Lung (tissue), 12 donors: Measurements from ENCODE around the gene LYRM7. TPM values are rescaled to one million over a fixed set of nuclear protein-coding genes. Genes with fewer than 3 reads are reported as not detected.

Experiments used
- ATAC-seq: fragments of 200-7000 bp; cut with Tn5 transposase; one replicate; pipeline ENCODE4 v1.9.1; 2020; ENCODE audit warnings: moderate number of reproducible peaks; ENCODE audit not compliant: insufficient read depth, low FRiP score
- DNase-seq, 3 donors: peaks; one replicate each; pipeline ENCODE4 v3.0.0-alpha.2; 2013 to 2017
- H3K27ac ChIP-seq, 2 donors: one replicate each; pipeline ENCODE4 v1.5.1; 2013; ENCODE audit warnings: mild to moderate bottlenecking in 2 of 2, moderate library complexity in 2 of 2, control low read depth in 1 of 2, inconsistent platforms in 1 of 2, low read depth in 1 of 2, low read length in 1 of 2
- H3K27me3 ChIP-seq, 3 donors: one replicate each; pipeline ENCODE4 v1.5.1; 2013; ENCODE audit warnings: low read length in 2 of 3; ENCODE audit not compliant: control insufficient read depth in 3 of 3, insufficient read depth in 3 of 3
- H3K36me3 ChIP-seq, 4 donors: one replicate each; pipeline ENCODE4 v1.5.1; 2013; ENCODE audit warnings: low read length in 4 of 4, mild to moderate bottlenecking in 1 of 4, moderate library complexity in 1 of 4; ENCODE audit not compliant: control insufficient read depth in 4 of 4, insufficient read depth in 4 of 4
- H3K4me1 ChIP-seq, 5 donors: one replicate each; pipeline ENCODE4 v1.5.1; 2013; ENCODE audit warnings: low read length in 5 of 5, mild to moderate bottlenecking in 2 of 5, moderate library complexity in 1 of 5; ENCODE audit not compliant: control insufficient read depth in 5 of 5, insufficient read depth in 5 of 5
- H3K4me3 ChIP-seq: one replicate; pipeline ENCODE4 v1.5.1; 2013; ENCODE audit warnings: mild to moderate bottlenecking, control low read depth, moderate library complexity
- H3K9ac ChIP-seq, 2 donors: one replicate each; pipeline ENCODE4 v1.5.1; 2013; ENCODE audit warnings: low read length in 2 of 2, control low read depth in 1 of 2; ENCODE audit not compliant: insufficient read depth in 1 of 2
- H3K9me3 ChIP-seq, 4 donors: one replicate each; pipeline ENCODE4 v1.5.1; 2013; ENCODE audit warnings: low read length in 3 of 4, mild to moderate bottlenecking in 1 of 4, moderate library complexity in 1 of 4; ENCODE audit not compliant: control insufficient read depth in 4 of 4, insufficient read depth in 3 of 4
- WGBS, 2 donors: extraction: QIAGEN DNeasy Blood & Tissue Kit; methylation state at CpG; one replicate each; pipeline ENCODE4 v1.1.7; 2013; 5-methylcytosine and 5-hydroxymethylcytosine counted together
- polyA plus RNA-seq, 2 donors: library from polyadenylated mRNA; stranded (reverse); fragments of 200-250 nt; gene quantifications; one replicate each; pipeline ENCODE4 v1.2.1, GENCODE V29; 2013
- total RNA-seq, 2 donors: library from RNA; depleted of rRNA in 1 of 2; stranded (reverse); fragments of >200 nt in 1 of 2; gene quantifications; one replicate each; pipeline ENCODE4 v1.2.1, GENCODE V29; 2014 to 2021
- TF ChIP-seq, protein P1 (sequence below): IDR thresholded peaks from 2 replicates; pipeline ENCODE4 v1.5.1; 2012; ENCODE audit warnings: mild to moderate bottlenecking; ENCODE audit errors: control extremely low read depth, extremely low read depth
- donor health status: control.
- donor health status: control.
- donor health status: Bipolar disorder and iron deficiency.
- donor health status: healthy.
- donor health status: DM: yes; HTN: yes; CAD: no.

Gene LYRM7
- total and polyA plus RNA-seq, 4 donors, result 3.1 to 10.9 (median 4.6) TPM

DNA sequence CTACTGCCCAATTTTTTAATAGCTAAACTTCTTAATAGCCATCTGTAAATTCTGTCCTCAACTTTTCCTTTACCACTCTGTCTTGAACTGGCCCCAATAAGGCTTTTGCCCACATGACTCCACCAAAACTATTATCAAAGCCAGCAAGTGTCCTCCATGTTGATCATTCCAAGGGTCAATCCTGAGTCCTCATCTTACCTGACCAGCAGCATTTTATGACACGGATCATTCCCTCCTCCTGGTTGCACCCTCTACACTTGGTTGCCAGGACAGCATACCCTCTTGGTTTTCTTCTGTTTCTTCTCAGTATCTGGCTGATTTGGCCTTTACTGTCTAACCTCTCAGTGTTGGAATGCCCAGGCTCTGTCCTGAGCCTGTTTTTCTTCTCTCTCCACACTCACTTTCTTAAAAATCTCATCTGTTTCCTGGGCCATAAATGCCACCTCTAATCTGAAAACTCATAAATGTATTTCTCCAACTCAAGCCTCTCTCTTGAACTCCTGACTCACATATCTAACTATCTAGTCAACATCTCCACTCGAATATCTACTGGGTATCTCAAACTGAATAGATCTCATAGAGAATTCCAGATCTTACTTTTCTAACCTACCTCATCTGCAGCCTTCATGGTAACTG, 53.1 kb downstream of the LYRM7 start:
- ATAC-seq (no peak), DNase-seq (no peak)
- Histone ChIP-seq H3K9me3 (no peaks in the 10 kb centered on the region), H3K4me3 (no peak overlapping the region), H3K4me1 (no peaks in the 10 kb centered on the region), H3K36me3 (no peaks in the 10 kb centered on the region), H3K9ac (no peak overlapping the region), H3K27me3 (no peaks in the 10 kb centered on the region), H3K27ac (no peak overlapping the region)
- TF ChIP-seq, protein P1, sequence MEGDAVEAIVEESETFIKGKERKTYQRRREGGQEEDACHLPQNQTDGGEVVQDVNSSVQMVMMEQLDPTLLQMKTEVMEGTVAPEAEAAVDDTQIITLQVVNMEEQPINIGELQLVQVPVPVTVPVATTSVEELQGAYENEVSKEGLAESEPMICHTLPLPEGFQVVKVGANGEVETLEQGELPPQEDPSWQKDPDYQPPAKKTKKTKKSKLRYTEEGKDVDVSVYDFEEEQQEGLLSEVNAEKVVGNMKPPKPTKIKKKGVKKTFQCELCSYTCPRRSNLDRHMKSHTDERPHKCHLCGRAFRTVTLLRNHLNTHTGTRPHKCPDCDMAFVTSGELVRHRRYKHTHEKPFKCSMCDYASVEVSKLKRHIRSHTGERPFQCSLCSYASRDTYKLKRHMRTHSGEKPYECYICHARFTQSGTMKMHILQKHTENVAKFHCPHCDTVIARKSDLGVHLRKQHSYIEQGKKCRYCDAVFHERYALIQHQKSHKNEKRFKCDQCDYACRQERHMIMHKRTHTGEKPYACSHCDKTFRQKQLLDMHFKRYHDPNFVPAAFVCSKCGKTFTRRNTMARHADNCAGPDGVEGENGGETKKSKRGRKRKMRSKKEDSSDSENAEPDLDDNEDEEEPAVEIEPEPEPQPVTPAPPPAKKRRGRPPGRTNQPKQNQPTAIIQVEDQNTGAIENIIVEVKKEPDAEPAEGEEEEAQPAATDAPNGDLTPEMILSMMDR, result no peak
- 85 to 97% methylated on average over 2 of the region's 2 CpGs for WGBS, 2 donors

DNA sequence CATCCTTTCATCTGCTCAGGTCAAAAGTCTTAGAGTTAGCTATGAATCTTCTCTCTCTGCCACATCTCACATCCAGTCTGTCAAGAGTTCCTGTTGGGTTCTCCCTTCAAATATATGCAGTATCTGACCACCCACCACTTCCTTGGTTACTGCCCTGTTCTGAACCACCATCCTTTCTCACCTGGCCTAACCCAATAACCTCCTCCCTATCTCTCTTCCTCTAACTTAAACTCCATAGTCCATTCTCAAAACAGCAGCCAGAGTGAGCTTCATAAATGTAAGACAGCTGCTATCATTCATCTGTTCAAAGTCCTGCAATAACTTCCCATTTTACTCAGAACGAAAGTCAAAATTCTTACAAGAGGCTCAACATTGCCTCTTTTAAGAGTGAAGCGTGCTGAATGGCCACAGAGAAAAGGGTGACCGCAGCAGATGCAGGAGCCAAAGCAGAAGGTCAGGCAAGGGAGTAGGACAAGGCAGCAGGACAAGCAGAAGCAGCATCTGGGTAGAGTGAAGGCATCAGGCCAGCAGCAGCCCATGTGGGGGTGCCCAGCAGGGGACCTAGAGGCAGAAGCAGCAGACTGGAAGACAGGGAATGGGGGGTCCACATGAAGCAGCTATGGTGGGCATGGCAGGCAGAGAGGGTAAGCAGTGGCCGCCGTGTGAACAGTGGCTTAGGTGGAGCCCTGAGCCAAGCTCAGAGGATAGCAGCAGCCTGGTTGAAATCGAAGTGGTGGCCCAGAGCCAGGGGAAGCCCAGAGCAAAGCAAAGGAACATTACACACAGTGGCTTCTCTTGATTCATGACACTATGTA, 53.9 kb downstream of the LYRM7 start:
- peak; percentile 67 for ATAC-seq

DNA sequence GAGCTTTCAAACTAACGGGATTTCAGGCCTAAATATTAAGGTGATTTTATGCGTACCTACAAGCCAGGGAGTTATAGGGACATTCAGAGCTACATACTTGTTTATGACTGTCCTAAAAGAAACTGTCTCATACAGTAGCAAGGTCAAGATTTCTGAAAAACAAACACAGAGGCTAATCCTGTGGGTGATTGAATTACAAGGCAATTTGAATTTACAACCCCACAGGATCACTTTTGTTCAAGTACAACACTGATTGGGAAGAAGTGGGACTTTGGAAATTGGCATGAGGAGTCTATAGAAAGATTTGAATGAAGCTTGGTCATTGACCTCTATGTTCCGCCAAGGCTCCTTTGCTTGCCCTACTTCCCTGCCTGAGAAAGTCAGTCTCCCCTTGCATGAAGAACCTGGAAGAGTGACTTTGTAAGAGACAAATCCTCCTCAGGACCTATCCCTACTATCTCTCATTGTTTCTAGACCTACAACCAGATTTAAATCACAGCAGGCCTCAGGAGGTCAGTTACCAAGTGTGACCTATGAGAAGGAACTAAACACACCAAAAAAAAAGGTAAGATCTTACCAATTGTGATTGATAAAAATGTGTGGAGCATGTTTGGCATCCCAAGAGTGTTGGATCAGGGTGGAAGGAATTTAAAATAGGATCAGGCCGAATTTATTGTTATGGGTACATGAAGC, 54.7 kb downstream of the LYRM7 start:
- Histone ChIP-seq H3K9me3 (no peaks in the 10 kb centered on the region), H3K4me1 (no peaks in the 10 kb centered on the region), H3K27ac (no peak overlapping the region), H3K36me3 (no peaks in the 10 kb centered on the region), H3K9ac (no peak overlapping the region), H3K4me3 (no peak overlapping the region), H3K27me3 (no peaks in the 10 kb centered on the region)
- TF ChIP-seq, protein P1, result no peak
- DNase-seq (no peak), ATAC-seq (no peak)
- 82 to 97% methylated on average over 4 of the region's 4 CpGs for WGBS, 2 donors

More for the DNA sequence above, 53.9 kb downstream of the LYRM7 start:
- Histone ChIP-seq H3K4me1 (no peaks in the 10 kb centered on the region), H3K27ac (no peak overlapping the region), H3K4me3 (no peak overlapping the region), H3K36me3 (no peaks in the 10 kb centered on the region), H3K27me3 (no peaks in the 10 kb centered on the region), H3K9me3 (no peaks in the 10 kb centered on the region), H3K9ac (no peak overlapping the region)
- 67% methylated on average over 6 of the region's 6 CpGs for WGBS, 2 donors
- peak in 1 of 3 donors; percentile 12 for DNase-seq
- TF ChIP-seq, protein P1, result no peak
